MM.1S (cell line): ENCODE results near the gene BBOX1.

Experiments used
- EZH2 ChIP-seq: fragments of 300-600 bp; sonication (generic); optimal IDR thresholded peaks from 2 replicates; pipeline ENCODE3; 2017; ENCODE audit warnings: low read depth, mild to moderate bottlenecking, antibody characterized with exemption, low read length, mixed read lengths
- TF ChIP-seq, protein P1 (sequence below): fragments of 300-600 bp; sonication (generic); IDR thresholded peaks from 2 replicates; pipeline ENCODE4 v1.5.1; 2016; ENCODE audit warnings: antibody characterized with exemption, low read length, mixed read lengths

DNA sequence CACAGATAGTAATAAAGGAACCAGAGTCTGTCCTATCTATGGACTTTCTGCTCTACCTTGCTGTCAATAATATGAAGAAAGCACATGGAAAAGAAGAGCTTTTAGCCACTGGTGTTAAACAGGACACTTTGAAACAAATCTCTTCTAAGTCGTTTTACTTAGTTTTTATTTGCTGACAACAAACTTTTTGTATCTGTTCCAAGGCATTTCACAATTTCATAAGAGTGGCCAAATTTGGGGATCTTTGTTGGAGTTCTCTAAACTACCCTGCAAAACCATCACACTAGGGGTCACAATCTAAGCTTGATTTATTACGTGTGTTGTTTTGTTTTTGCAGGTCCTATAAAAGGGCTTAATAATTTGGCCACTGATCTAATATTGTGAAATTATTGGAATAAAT, 54.4 kb downstream of the BBOX1 start:
- TF ChIP-seq, protein P1, sequence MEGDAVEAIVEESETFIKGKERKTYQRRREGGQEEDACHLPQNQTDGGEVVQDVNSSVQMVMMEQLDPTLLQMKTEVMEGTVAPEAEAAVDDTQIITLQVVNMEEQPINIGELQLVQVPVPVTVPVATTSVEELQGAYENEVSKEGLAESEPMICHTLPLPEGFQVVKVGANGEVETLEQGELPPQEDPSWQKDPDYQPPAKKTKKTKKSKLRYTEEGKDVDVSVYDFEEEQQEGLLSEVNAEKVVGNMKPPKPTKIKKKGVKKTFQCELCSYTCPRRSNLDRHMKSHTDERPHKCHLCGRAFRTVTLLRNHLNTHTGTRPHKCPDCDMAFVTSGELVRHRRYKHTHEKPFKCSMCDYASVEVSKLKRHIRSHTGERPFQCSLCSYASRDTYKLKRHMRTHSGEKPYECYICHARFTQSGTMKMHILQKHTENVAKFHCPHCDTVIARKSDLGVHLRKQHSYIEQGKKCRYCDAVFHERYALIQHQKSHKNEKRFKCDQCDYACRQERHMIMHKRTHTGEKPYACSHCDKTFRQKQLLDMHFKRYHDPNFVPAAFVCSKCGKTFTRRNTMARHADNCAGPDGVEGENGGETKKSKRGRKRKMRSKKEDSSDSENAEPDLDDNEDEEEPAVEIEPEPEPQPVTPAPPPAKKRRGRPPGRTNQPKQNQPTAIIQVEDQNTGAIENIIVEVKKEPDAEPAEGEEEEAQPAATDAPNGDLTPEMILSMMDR, result no peak
- no peak for TF ChIP-seq EZH2
